ENCODE data around the gene PDCD2L.
A peak's percentile ranks its signal among the peaks of the same experiment; 100 is the strongest.
"Not testable (repeated sequence)": the region's sequence is repeated elsewhere in the genome, so short reads cannot be mapped to it uniquely, and the experiment has no call there.

PDCD2L gene

DNA sequence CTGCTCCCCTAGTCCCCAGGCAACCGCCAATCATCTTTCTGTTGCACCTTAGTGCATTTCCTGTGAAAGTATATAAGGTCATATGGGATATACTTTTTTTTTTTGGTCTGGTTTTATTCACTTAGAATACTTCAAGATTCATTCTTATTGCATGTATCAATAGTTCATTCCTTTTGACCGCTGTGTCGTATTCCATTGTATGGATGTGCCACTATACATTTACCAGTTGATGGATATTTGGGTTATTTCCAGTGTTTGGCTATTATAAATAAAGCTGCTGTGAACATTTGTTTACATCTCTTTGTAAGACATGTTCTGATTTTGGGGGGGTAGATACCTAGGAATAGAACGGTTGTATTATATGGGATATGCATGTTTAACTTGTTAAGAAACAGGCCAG lies 14.1 kb downstream of the PDCD2L start:
- no peak for DNase-seq

DNA sequence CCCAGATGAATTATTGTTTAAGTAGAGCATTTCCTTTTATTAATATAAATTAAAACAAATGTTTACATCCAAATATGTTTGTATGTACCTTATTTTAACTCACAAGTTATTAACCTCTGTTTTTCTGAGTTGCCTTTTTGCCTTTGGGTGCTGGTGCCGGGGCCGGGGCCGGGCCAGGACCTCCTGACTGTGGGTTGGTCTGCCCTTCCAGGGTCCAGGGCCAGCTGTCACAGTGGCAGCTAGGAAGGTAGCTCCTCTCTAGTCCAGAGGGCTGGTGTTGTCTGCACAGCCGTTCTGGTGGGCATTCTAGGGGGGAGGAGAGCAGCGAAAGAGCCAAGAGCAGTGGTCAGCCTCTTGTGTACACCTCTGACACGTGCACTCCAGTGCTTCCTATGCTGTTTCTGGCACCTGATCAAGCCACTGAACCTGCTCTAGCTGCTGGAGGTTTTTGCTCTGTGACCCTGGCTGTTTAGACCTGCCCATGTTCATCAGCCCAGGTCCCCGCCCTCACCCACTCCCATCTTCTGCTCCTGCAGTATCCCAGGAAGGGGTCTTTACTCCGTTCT lies 22.0 kb downstream of the PDCD2L start:
- DNase-seq, result no peak

DNA sequence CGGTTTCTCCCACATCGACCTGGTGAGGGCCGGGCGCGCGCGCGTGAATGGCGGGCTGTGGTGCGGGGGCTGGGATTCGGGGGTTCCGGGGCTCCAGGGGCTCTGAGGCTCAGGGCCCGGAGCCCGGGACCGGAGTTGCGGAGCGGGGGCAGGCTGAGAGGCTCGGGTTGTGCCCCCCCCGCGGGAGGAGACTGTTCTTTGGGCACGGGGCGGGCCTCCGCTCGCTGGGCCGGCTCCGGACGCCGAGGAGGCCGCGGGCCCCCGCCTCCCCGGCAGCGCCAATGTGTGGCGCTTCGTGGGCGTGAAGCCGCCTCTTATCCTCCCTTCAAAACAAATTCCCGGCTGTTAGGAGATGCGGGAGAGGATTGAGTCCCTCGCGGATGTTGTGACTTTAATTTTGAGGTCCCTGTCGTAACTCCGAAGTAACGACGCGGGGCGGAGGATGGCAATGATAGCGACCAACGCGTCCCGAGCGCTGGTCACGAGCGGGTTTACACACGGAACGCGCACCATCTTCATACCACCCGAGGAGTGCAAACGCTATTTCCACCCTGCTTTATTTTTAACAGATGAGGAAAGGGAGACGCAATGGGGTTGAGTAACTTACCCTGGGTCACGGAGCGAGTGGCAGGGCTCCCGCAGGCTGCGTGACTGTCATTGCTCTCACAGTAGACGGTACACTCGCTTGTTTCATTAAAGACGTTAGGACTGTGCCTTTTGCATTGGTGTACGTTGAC lies 24.5 kb downstream of the PDCD2L start:
- DNase-seq, result no peak

DNA sequence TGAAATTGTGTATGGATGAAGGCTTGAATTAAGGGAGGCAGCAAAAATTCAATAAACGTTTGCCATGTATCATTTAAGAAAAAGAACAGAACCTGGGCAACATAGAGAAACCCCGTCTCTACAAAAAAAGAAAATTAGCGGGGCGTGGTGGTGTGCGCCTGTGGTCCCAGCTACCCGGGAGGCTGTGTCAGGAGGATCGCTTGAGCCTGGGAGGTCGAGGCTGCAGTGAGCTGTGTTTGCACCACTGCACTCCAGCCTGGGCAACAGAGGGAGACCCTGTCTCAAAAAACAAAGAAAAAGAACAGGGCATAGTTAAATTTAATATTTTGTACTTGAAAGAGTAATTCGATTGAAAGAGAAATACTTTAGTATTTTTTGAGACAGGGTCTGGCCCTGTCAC lies 25.4 kb downstream of the PDCD2L start:
- no peak for DNase-seq

- DNase-seq, result peak; percentile 10
Observed at GRCh38 chr19:34430738-34431625, 26.8 kb downstream of the PDCD2L start.

DNA sequence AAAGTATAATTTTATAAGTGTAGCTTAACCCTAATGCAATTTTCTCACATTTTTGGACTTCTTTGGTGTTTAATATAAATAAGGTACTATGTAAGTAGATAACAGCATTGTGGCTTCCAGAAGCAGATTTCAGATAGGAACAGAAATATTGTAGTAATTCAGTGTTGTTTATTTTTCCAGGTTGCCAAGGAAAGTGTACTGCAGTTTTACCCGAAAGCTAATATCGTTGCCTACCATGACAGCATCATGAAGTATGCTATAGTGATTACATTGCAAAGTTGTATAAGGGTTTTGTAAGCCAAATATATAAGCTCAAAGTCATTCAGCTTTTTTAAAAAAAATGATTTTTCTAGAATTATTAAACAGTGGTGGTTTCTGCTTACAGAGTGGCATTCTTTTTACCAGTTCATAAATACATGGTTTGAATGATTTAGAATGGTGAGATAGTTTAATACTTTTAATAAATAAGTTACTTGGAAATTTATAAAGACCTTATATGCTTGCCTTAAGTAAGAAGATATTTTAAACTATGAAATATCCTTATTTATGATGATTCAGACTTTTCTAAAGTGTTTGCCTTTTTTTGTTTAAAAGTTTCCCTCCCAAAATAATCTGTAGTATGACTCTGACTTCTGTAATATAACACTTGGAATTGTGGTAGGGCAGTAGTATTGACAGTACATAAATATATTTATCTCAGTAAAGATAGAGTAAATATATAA lies 27.6 kb downstream of the PDCD2L start:
- DNase-seq, result no peak

DNA sequence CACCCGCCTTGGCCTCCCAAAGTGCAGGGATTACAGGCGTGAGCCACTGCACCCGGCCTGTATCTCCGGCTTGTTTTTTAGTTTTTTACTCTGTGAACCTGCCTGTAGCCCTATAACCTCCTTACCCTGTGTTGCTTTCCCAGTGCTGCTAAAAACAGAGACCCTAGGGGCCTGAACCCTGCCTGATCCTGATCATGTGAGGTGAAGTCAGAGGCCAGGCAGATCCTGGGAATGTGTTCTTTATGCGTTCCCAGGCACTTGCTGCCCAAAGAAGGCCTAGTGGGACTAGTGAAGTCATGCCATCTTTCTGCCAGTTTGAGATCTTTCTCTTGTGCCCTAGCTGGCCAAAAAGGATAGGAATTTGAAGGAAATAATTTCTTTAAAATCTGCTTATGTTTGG lies 28.6 kb downstream of the PDCD2L start:
- no peak for DNase-seq

DNA sequence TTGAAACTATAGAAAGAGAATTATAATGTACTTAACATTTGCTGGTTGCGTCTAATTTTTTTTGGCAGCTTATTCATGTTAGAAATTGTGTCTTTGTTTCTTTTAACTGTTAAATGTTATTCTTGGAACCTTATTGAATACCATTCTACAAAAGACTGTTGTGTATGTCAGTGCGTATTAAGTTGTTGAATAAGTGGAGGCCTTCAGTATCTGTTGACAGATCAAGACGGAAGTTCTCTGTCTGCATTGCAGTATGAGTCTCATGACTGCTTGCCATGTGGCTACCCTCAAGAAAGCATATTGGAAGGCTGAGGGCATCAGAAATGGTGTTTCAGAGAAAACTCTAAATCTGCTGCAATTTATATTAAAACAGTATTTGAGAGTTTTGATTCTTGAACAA lies 32.5 kb downstream of the PDCD2L start:
- DNase-seq, result no peak

DNA sequence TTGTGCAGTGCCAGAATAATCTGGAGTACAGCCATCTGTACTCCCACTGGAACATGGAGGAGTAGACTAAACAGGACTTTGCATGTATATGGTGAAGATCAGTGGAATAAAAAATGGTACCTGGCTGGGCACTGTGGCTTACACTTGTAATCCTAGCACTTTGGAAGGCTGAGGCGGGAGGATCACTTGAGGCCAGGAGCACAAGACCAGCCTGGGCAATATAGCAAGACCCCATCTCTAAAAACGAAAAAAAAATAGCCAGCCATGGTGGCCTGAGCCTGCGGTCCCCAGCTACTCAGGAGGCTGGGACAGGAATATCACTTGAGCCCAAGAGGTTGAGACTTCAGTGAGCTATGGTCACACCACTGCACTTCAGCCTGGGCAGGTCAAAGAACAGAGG lies 44.0 kb downstream of the PDCD2L start:
- no peak for DNase-seq

DNA sequence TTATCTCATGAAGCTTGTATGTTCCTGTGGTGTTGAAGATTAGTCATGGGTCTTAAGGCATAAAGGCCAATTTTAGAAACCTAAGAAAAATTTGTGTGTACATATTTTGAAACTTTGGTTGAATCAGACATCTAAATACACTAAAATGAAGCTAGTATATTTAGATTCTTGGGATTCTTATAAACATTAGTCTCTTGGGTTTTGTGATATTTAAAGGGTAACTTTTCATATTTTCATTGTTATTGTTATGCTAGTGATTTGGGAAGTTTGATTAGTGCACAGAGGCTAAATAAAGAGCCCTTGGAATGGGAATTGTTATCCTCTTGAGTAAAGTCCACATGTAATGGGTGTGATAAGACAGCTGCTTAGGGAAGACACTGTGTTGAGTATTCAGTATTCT lies 48.5 kb downstream of the PDCD2L start:
- no peak for DNase-seq

DNA sequence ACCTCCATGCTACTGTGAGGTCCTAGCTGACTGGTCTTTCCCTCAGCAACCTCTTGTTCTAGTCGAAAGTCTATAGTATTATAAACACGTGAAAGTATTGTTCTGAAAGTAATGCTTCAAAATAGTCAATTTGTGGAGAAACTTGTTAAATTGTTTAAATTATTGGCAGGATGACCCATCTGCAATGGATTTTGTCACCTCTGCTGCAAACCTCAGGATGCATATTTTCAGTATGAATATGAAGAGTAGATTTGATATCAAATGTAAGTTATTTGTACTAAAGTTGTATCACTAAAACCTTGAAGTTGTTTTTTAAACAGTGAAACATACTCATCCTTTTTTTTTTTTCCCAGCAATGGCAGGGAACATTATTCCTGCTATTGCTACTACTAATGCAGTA lies 49.9 kb downstream of the PDCD2L start:
- no peak for DNase-seq

DNA sequence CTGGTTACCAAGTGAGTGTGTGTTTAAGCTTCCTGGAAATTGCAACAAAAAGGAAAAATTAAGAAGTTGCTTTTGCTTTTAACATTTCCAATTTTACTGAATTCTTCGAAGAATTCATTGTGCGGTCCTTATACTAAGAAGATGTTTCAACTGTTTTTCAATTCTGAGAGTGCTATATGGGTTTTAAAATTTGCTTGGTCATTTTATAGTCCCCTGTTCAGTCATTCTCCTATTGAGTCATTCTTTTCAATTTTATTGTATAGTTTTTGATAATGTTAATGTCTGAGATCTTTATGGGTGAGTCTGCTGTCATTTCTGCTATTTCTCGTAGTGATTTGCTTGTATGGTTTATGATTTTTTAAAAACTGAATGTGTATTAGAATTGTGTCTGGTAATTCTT lies 50.5 kb downstream of the PDCD2L start:
- no peak for DNase-seq

DNA sequence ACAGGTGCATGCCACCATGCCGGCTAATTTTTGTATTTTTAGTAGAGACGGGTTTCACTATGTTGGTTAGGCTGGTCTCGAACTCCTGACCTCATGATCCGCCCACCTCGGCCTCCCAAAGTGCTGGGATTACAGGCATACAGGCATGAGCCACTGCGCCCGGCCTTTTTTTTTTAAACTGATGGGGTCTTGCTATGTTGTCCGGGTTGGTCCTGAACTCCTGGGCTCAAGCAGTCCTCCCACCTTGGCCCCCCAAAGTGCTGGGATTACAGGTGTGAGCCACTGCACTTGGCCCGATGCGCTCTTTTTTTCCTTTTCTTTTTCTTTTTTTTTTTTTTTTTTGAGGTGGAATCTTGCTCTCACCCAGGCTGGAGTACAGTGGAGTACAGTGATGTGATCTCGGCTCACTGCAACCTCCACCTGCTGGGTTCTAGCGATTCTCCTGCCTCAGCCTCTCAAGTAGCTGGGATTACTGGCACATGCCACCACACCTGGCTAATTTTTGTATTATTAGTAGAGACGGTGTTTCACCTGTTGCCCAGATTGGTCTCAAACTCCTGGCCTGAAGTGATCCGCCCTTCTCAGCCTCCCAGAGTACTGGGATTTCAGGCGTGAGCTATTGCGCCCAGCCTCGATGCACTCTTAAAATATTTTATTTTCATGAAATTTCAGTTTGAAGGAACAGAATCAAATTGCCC lies 51.7 kb downstream of the PDCD2L start:
- DNase-seq, result not testable (repeated sequence)

- DNase-seq, result no peak
Observed at GRCh38 chr19:34457446-34457845, 53.2 kb downstream of the PDCD2L start.

DNA sequence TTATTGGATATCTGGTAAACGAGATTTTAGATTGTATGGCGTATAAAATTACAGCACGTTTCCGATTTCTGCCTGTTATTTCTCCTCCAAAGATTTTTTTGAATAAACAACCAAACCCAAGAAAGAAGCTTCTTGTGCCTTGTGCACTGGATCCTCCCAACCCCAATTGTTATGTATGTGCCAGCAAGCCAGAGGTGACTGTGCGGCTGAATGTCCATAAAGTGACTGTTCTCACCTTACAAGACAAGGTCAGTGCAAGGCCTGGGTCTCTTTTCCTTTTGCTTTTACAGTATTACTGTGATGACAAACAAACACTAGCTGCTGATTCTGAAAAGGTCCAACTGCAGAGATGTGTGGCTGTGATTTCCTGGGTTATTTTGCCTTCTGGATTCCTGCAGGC lies 54.5 kb downstream of the PDCD2L start:
- no peak for DNase-seq

- no peak for DNase-seq
Observed at GRCh38 chr19:34459614-34460013, 55.4 kb downstream of the PDCD2L start.

- no peak for DNase-seq
Observed at GRCh38 chr19:34461375-34462100, 57.3 kb downstream of the PDCD2L start.

DNA sequence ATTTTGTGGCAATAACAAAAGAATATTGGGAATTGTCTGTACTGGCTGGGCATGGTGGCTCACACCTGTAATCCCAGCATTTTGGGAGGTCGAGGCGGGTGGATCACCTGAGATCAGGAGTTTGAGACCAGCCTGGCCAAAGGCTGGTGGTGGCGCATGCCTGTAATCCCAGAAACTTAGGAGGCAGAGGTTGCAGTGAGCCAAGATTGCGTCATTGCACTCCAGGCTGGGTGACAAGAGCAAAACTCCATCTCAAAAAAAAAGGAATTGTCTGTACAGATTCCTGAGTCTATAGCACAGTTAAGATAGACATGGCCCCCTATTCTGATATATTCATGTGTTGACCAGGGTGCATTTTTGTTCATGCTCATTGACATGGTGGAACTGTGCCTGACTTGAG lies 60.6 kb downstream of the PDCD2L start:
- not testable (repeated sequence) for DNase-seq

GRCh38 chr19:34468409-34468808 lies 64.2 kb downstream of the PDCD2L start:
- DNase-seq, result no peak

DNA sequence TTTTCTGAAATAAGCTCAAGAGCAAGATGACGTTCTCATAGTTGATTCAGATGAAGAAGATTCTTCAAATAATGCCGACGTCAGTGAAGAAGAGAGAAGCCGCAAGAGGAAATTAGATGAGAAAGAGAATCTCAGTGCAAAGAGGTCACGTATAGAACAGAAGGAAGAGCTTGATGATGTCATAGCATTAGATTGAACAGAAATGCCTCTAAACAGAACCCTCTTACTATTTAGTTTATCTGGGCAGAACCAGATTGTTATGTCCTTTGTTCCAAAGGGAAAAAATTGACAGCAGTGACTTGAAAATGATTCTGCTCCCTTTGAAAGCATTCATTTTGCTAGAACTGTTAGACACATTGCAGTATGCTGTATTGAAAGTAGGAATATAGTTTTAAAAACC lies 64.8 kb downstream of the PDCD2L start:
- DNase-seq, result not testable (repeated sequence)

DNA sequence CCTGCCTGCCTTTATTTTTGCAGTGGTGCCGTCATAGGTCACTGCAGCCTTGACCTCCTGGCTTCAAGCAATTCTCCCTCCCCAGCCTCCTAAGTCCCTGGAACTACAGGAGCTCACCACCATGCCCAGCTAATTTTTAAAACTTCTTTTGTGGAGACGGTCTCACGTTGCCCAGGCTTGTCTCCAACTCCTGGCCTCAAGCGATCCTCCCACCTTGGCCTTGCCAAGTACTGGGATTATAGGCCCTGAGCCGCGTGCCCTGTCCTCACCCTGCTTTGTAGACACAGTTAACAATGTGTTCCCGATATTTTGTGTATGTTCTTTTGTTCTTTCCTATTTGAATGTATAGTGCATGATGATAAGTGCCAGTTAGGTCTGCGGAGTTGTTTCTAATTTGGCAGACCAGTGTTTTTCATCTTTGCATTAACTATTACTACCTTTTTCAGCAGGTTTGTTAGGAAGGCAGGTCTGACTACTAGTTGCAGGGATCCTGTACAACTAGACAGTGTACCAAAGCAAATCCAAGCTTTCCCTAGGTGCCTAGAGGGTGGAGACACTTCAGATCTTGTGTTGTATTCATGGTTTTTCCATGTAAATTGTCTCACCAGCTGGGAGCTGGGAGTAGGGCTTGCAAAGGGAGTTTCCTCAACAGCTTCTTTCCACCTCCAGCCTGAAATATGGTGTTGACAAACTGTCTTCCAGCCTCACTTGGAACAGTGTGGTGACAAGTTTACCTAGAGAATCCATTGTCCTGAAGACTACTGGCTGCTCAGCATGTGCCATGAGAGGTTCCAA lies 67.9 kb downstream of the PDCD2L start:
- no peak for DNase-seq

Measured in effector CD8-positive, alpha-beta T cell (primary cell).